CD8-positive, alpha-beta memory T cell (primary cell): ENCODE results near the gene PRIMA1. TPM values are rescaled to one million over a fixed set of nuclear protein-coding genes. Genes with fewer than 3 reads are reported as not detected.

ENCODE experiments used
- CTCF ChIA-PET: fragments of 350-600 bp; sonication (Branson Sonifier 250); formaldehyde crosslinking; loops from one replicate; lab custom pipeline; 2021; ENCODE audit warnings: antibody characterized with exemption; lab: Charles Lee
- POLR2A ChIA-PET: fragments of 350-600 bp; sonication (Branson Sonifier 250); formaldehyde crosslinking; loops from one replicate; lab custom pipeline; 2021; ENCODE audit warnings: antibody characterized with exemption; lab: Charles Lee
- DNase-seq, 5 donors: peaks; one replicate each; pipeline versions ENCODE4 v3.0.0 to v3.0.0-alpha.2; 2020 to 2022; ENCODE audit warnings: mixed read lengths in 1 of 5
- H3K27ac ChIP-seq: one replicate; pipeline ENCODE4 v1.7.0; 2013; ENCODE audit warnings: low read depth, mild to moderate bottlenecking, low read length, moderate library complexity
- H3K27me3 ChIP-seq: 2 replicates; pipeline ENCODE4 v1.7.0; 2013; ENCODE audit warnings: low read length, mild to moderate bottlenecking; ENCODE audit not compliant: insufficient read depth, poor library complexity, severe bottlenecking
- H3K36me3 ChIP-seq: 2 replicates; pipeline ENCODE4 v1.7.0; 2013; ENCODE audit warnings: mild to moderate bottlenecking, low read length, moderate library complexity; ENCODE audit not compliant: insufficient read depth
- H3K4me1 ChIP-seq: 2 replicates; pipeline ENCODE4 v1.7.0; 2013; ENCODE audit warnings: mild to moderate bottlenecking, low read length, moderate library complexity; ENCODE audit not compliant: insufficient read depth
- H3K4me3 ChIP-seq: 2 replicates; pipeline ENCODE4 v1.7.0; 2013; ENCODE audit warnings: mild to moderate bottlenecking, low read length
- H3K9me3 ChIP-seq: 2 replicates; pipeline ENCODE4 v1.7.0; 2013; ENCODE audit warnings: mild to moderate bottlenecking, low read length
- H3K27ac Mint-ChIP-seq, 8 donors: one replicate each; pipeline ENCODE4 v1.8.0; 2020 to 2021; ENCODE audit warnings: mixed read lengths in 8 of 8, mild to moderate bottlenecking in 6 of 8, inconsistent platforms in 3 of 8, moderate library complexity in 3 of 8
- H3K27me3 Mint-ChIP-seq, 2 donors: one replicate each; pipeline ENCODE4 v1.8.0; 2020 to 2021; ENCODE audit warnings: mixed read lengths in 2 of 2, mild to moderate bottlenecking in 1 of 2, moderate library complexity in 1 of 2
- H3K36me3 Mint-ChIP-seq, 3 donors: one replicate each; pipeline ENCODE4 v1.8.0; 2020 to 2021; ENCODE audit warnings: mixed read lengths in 3 of 3, inconsistent platforms in 1 of 3, mild to moderate bottlenecking in 1 of 3
- H3K4me1 Mint-ChIP-seq, 3 donors: one replicate each; pipeline ENCODE4 v1.8.0; 2020 to 2021; ENCODE audit warnings: mixed read lengths in 3 of 3, inconsistent platforms in 1 of 3, mild to moderate bottlenecking in 1 of 3
- H3K4me3 Mint-ChIP-seq, 7 donors: one replicate each; pipeline ENCODE4 v1.8.0; 2020 to 2021; ENCODE audit warnings: mixed read lengths in 7 of 7, mild to moderate bottlenecking in 6 of 7, moderate library complexity in 4 of 7, inconsistent platforms in 2 of 7
- H3K9me3 Mint-ChIP-seq, 5 donors: one replicate each; pipeline ENCODE4 v1.8.0; 2020 to 2022; ENCODE audit warnings: mixed read lengths in 5 of 5, mild to moderate bottlenecking in 3 of 5, moderate library complexity in 2 of 5, inconsistent platforms in 1 of 5
- polyA plus RNA-seq: library from polyadenylated mRNA; unstranded; fragments of 300-500 nt; fragmentation: Illumina TruSeq; gene quantifications from one replicate; pipeline ENCODE4 v1.2.3, GENCODE V29; 2021
- total RNA-seq, 2 experiments: library from RNA; stranded (reverse); gene quantifications; one replicate each; pipeline ENCODE4 v1.2.3, GENCODE V29; 2021

Gene PRIMA1
- total and polyA plus RNA-seq, 3 experiments from 2014 or later, result not detected

- Mint-ChIP-seq H3K9me3 (no peaks in the 10 kb centered on the region), H3K27me3 (peaks cover 2 to 12% of the 10 kb centered on the region in 2 donors), H3K27ac (no peak overlapping the region), H3K36me3 (no peaks in the 10 kb centered on the region), H3K4me1 (no peaks in the 10 kb centered on the region), H3K4me3 (no peak overlapping the region)
- CTCF ChIA-PET, result no interaction called here
- Histone ChIP-seq H3K27ac (no peak overlapping the region), H3K4me1 (no peaks in the 10 kb centered on the region), H3K9me3 (no peaks in the 10 kb centered on the region), H3K4me3 (no peak overlapping the region), H3K36me3 (no peaks in the 10 kb centered on the region), H3K27me3 (no peaks in the 10 kb centered on the region)
- POLR2A ChIA-PET, result no interaction called here
- DNase-seq, result no peak
Measured at GRCh38 chr14:93799989-93800921, 12.0 kb upstream of the PRIMA1 start.

GRCh38 chr14:93799617-93799988 is 11.3 kb upstream of the PRIMA1 start:
- Histone ChIP-seq H3K4me3 (no peak overlapping the region), H3K4me1 (no peaks in the 10 kb centered on the region), H3K27me3 (no peaks in the 10 kb centered on the region), H3K36me3 (no peaks in the 10 kb centered on the region), H3K9me3 (no peaks in the 10 kb centered on the region), H3K27ac (no peak overlapping the region)
- ChIA-PET CTCF (no interaction called here), POLR2A (no interaction called here)
- H3K4me1 Mint-ChIP-seq, result no peaks in the 10 kb centered on the region
- H3K27ac Mint-ChIP-seq, result no peak overlapping the region
- no peaks in the 10 kb centered on the region for H3K36me3 Mint-ChIP-seq
- no peaks in the 10 kb centered on the region for H3K9me3 Mint-ChIP-seq
- no peak for DNase-seq
- H3K4me3 Mint-ChIP-seq, result no peak overlapping the region
- peaks cover 2 to 12% of the 10 kb centered on the region in 2 donors for H3K27me3 Mint-ChIP-seq

GRCh38 chr14:93797536-93797935 is 9.3 kb upstream of the PRIMA1 start:
- POLR2A ChIA-PET, result no interaction called here
- H3K36me3 Mint-ChIP-seq, result no peaks in the 10 kb centered on the region
- Histone ChIP-seq H3K4me3 (no peak overlapping the region), H3K9me3 (no peaks in the 10 kb centered on the region), H3K27me3 (no peaks in the 10 kb centered on the region), H3K4me1 (no peaks in the 10 kb centered on the region), H3K27ac (no peak overlapping the region), H3K36me3 (no peaks in the 10 kb centered on the region)
- CTCF ChIA-PET, result no interaction called here
- no peak overlapping the region for H3K27ac Mint-ChIP-seq
- no peak for DNase-seq
- no peaks in the 10 kb centered on the region for H3K9me3 Mint-ChIP-seq
- no peak overlapping the region for H3K4me3 Mint-ChIP-seq
- H3K27me3 Mint-ChIP-seq, result peaks cover 5 to 26% of the 10 kb centered on the region in 2 donors
- no peaks in the 10 kb centered on the region for H3K4me1 Mint-ChIP-seq

GRCh38 chr14:93797071-93797470 is 8.8 kb upstream of the PRIMA1 start:
- no peak for DNase-seq
- peaks cover 5 to 31% of the 10 kb centered on the region in 2 donors for H3K27me3 Mint-ChIP-seq
- Histone ChIP-seq H3K4me1 (no peaks in the 10 kb centered on the region), H3K4me3 (no peak overlapping the region), H3K9me3 (no peaks in the 10 kb centered on the region), H3K27ac (no peak overlapping the region), H3K36me3 (no peaks in the 10 kb centered on the region), H3K27me3 (no peaks in the 10 kb centered on the region)
- no peak overlapping the region for H3K27ac Mint-ChIP-seq
- ChIA-PET POLR2A (no interaction called here), CTCF (no interaction called here)
- no peaks in the 10 kb centered on the region for H3K4me1 Mint-ChIP-seq
- no peaks in the 10 kb centered on the region for H3K9me3 Mint-ChIP-seq
- no peak overlapping the region for H3K4me3 Mint-ChIP-seq
- H3K36me3 Mint-ChIP-seq, result no peaks in the 10 kb centered on the region

- Histone ChIP-seq H3K4me3 (no peak overlapping the region), H3K9me3 (no peaks in the 10 kb centered on the region), H3K27me3 (peaks cover under 1% of the 10 kb centered on the region), H3K27ac (no peak overlapping the region), H3K4me1 (no peaks in the 10 kb centered on the region), H3K36me3 (no peaks in the 10 kb centered on the region)
- DNase-seq, result no peak
- Mint-ChIP-seq H3K9me3 (no peaks in the 10 kb centered on the region), H3K4me1 (no peaks in the 10 kb centered on the region), H3K36me3 (no peaks in the 10 kb centered on the region), H3K4me3 (no peak overlapping the region), H3K27me3 (peaks cover 20 to 50% of the 10 kb centered on the region in 2 donors), H3K27ac (no peak overlapping the region)
- ChIA-PET POLR2A (no interaction called here), CTCF (no interaction called here)
Measured at GRCh38 chr14:93794756-93795155, 6.5 kb upstream of the PRIMA1 start.

GRCh38 chr14:93793555-93794324 is 5.5 kb upstream of the PRIMA1 start:
- Mint-ChIP-seq H3K4me3 (no peak overlapping the region), H3K36me3 (no peaks in the 10 kb centered on the region), H3K4me1 (peaks cover 0 to 6% (median 3%) of the 10 kb centered on the region in 3 donors), H3K9me3 (no peaks in the 10 kb centered on the region), H3K27ac (no peak overlapping the region), H3K27me3 (peaks cover 28 to 54% of the 10 kb centered on the region in 2 donors)
- H3K27me3 ChIP-seq, result peaks cover 6% of the 10 kb centered on the region
- H3K36me3 ChIP-seq, result no peaks in the 10 kb centered on the region
- H3K9me3 ChIP-seq, result no peaks in the 10 kb centered on the region
- ChIA-PET CTCF (no interaction called here), POLR2A (no interaction called here)
- no peak overlapping the region for H3K27ac ChIP-seq
- H3K4me3 ChIP-seq, result no peak overlapping the region
- DNase-seq, result no peak
- H3K4me1 ChIP-seq, result no peaks in the 10 kb centered on the region

- H3K4me1 ChIP-seq, result no peaks in the 10 kb centered on the region
- Mint-ChIP-seq H3K27ac (no peak overlapping the region), H3K27me3 (peaks cover 32 to 58% of the 10 kb centered on the region in 2 donors), H3K9me3 (no peaks in the 10 kb centered on the region), H3K4me1 (peaks cover 0 to 11% (median 3%) of the 10 kb centered on the region in 3 donors), H3K36me3 (no peaks in the 10 kb centered on the region), H3K4me3 (no peak overlapping the region)
- DNase-seq, result no peak
- no peak overlapping the region for H3K27ac ChIP-seq
- H3K36me3 ChIP-seq, result no peaks in the 10 kb centered on the region
- no peak overlapping the region for H3K4me3 ChIP-seq
- POLR2A ChIA-PET, result no interaction called here
- CTCF ChIA-PET, result no interaction called here
- peaks cover 6% of the 10 kb centered on the region for H3K27me3 ChIP-seq
- no peaks in the 10 kb centered on the region for H3K9me3 ChIP-seq
Measured at GRCh38 chr14:93792391-93792790, 4.1 kb upstream of the PRIMA1 start.

GRCh38 chr14:93790966-93791365 is 2.7 kb upstream of the PRIMA1 start:
- Mint-ChIP-seq H3K27ac (no peak overlapping the region), H3K4me3 (no peak overlapping the region), H3K36me3 (no peaks in the 10 kb centered on the region), H3K4me1 (peaks cover 0 to 11% (median 3%) of the 10 kb centered on the region in 3 donors), H3K9me3 (no peaks in the 10 kb centered on the region), H3K27me3 (peaks cover 38 to 70% of the 10 kb centered on the region in 2 donors)
- no peaks in the 10 kb centered on the region for H3K9me3 ChIP-seq
- no peaks in the 10 kb centered on the region for H3K36me3 ChIP-seq
- CTCF ChIA-PET, result interaction anchor here (0.6 kb wide), 1 partner anchor 223 kb away, joined by 3 read pairs; no protein-coding TSS in a partner anchor
- H3K27me3 ChIP-seq, result peaks cover 6% of the 10 kb centered on the region
- DNase-seq, result no peak
- H3K4me1 ChIP-seq, result no peaks in the 10 kb centered on the region
- no peak overlapping the region for H3K4me3 ChIP-seq
- POLR2A ChIA-PET, result no interaction called here
- no peak overlapping the region for H3K27ac ChIP-seq
